Chondrocyte (in vitro differentiated cells): ENCODE measurements around the gene BDH1. TPM values are rescaled to one million over a fixed set of nuclear protein-coding genes. Genes with fewer than 3 reads are reported as not detected.

ENCODE experiments used
- DNase-seq: peaks from one replicate; pipeline ENCODE4 v3.0.0; 2021; ENCODE audit warnings: mixed read lengths, low spot score
- H3K27ac Mint-ChIP-seq: one replicate; pipeline ENCODE4 v1.8.0; 2021; ENCODE audit warnings: mild to moderate bottlenecking, moderate library complexity, mixed read lengths; ENCODE audit not compliant: unreplicated experiment
- H3K27me3 Mint-ChIP-seq: 2 replicates; pipeline ENCODE4 v1.8.0; 2021; ENCODE audit warnings: low read depth, mixed read lengths
- H3K36me3 Mint-ChIP-seq: 2 replicates; pipeline ENCODE4 v1.8.0; 2021; ENCODE audit warnings: low read depth, mixed read lengths
- H3K4me1 Mint-ChIP-seq: 2 replicates; pipeline ENCODE4 v1.8.0; 2021; ENCODE audit warnings: low read depth, mild to moderate bottlenecking, mixed read lengths
- H3K4me3 Mint-ChIP-seq: one replicate; pipeline ENCODE4 v1.8.0; 2021; ENCODE audit warnings: mild to moderate bottlenecking, moderate library complexity, mixed read lengths; ENCODE audit not compliant: unreplicated experiment
- H3K9me3 Mint-ChIP-seq: 2 replicates; pipeline ENCODE4 v1.8.0; 2021; ENCODE audit warnings: low read depth, mixed read lengths
- total RNA-seq: library from RNA; stranded (reverse); gene quantifications from 3 replicates; pipeline ENCODE4 v1.2.1, GENCODE V29; 2021
- TF ChIP-seq, protein P1 (sequence below): fragments of 200-600 bp; sonication (generic); IDR thresholded peaks from 2 replicates; pipeline ENCODE4 v1.5.0; 2021; ENCODE audit warnings: antibody characterized with exemption, mild to moderate bottlenecking, moderate library complexity

The BDH1 gene
- total RNA-seq, 1 donor from 2014 or later, result 8.4 TPM

DNA sequence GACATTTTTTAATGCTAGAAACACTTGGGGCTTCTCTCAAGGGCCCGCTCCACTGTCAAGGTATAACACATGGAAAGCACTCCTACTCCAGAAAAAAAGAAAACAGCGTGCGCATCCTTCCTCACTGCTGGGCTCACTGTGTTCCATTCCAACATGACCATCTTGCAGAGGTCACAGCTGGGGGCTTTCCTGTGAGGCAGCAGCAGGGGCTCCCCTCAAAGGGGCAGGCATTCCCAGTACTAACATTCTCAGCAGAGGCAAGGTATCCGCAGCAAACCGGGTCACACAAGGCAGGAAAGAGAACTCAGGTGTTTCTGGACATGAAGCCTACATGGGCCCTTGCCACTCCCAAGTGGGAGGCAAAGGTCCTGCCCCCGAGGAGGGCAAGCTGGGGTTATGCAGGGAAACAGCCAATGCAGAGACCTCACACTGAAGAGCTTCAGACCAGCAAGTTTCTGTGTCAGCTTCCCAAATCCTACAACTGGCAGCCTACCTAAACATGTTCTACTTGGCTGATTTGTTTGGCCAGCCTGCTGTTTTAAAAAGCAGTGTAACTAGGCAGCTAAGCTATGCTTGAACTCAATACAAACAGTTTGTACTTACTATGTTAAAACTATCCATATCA, 6.4 kb downstream of the BDH1 start:
- peaks cover 5% of the 10 kb centered on the region for H3K4me1 Mint-ChIP-seq
- no peaks in the 10 kb centered on the region for H3K27me3 Mint-ChIP-seq
- TF ChIP-seq, protein P1, sequence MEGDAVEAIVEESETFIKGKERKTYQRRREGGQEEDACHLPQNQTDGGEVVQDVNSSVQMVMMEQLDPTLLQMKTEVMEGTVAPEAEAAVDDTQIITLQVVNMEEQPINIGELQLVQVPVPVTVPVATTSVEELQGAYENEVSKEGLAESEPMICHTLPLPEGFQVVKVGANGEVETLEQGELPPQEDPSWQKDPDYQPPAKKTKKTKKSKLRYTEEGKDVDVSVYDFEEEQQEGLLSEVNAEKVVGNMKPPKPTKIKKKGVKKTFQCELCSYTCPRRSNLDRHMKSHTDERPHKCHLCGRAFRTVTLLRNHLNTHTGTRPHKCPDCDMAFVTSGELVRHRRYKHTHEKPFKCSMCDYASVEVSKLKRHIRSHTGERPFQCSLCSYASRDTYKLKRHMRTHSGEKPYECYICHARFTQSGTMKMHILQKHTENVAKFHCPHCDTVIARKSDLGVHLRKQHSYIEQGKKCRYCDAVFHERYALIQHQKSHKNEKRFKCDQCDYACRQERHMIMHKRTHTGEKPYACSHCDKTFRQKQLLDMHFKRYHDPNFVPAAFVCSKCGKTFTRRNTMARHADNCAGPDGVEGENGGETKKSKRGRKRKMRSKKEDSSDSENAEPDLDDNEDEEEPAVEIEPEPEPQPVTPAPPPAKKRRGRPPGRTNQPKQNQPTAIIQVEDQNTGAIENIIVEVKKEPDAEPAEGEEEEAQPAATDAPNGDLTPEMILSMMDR, result no peak
- no peak for DNase-seq
- no peak overlapping the region for H3K27ac Mint-ChIP-seq
- no peaks in the 10 kb centered on the region for H3K9me3 Mint-ChIP-seq
- no peaks in the 10 kb centered on the region for H3K36me3 Mint-ChIP-seq
- no peak overlapping the region for H3K4me3 Mint-ChIP-seq

DNA sequence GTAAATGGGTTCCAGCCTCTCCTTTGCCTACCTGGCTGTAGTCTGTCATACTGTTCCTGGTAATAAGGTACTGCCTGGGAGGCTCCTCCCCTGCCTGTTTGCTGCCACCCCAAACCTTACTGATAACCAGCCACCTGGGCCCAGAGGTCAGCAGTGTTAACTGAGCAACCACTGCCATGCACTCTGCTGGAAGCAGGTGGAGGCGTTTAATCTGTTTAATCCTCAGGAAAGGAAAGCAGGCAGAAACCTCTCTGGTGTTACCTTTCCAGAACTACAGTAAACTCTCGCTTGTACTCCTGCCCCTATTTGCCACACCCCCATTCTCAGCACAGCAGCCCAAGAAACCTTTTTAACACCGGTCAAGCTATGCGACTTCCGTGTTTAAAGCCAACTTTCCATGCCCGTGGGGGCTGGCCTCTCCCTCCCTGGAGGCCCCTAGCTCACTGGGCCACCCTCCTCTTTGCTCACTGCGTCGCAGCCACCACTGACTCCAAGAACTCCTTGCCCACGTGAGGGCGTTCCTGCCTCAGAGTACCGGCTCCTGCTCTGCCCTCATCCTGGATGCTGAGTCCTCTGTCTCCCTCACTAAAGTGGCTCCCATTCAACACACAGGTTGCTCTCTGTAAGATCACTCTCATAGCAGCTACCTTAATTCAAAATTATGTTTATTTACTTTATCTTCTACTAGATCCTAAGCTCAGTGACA, 8.3 kb downstream of the BDH1 start:
- Mint-ChIP-seq H3K27ac (no peak overlapping the region), H3K4me3 (no peak overlapping the region), H3K36me3 (peaks cover 3% of the 10 kb centered on the region), H3K9me3 (no peaks in the 10 kb centered on the region), H3K27me3 (no peaks in the 10 kb centered on the region), H3K4me1 (no peaks in the 10 kb centered on the region)
- DNase-seq, result no peak
- TF ChIP-seq, protein P1, result no peak

DNA sequence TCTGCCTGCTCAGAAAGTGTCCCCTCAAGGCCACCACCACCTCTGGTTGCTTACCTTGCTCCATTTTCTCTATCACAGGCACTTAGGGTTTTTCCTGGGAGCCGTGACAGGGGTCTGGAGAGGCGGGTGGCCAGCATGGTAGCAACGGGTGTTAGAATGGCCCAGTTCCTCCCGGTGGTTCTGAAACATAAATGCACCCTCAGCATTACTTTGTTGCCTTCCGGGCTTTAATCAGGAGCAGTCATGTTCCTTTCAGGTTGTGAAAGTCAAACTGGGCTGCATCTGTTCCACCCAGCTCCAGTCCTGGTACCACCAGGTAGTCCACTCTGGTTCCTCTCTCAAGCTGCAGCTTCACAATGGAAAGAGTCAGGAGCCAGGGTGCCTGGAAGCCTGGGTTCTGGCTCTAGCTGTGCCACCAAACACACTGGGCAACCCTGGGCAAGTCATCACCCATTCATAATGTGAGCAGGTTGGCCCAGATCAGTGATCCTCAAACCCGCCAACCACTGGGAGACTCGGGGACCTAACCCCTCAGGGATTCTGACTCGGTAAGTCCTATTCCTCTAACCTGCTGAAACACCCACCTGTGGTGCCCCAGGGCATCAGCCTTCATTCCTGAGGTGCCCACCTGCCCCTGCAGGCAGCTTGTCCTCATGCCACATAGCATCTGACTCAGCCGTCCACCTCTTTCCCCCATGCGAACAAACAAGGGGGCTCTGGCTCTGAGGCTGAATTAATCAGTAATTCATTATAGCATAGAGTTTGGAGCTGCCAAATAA, 9.3 kb downstream of the BDH1 start:
- H3K4me3 Mint-ChIP-seq, result no peak overlapping the region
- no peak overlapping the region for H3K27ac Mint-ChIP-seq
- peaks cover 4% of the 10 kb centered on the region for H3K4me1 Mint-ChIP-seq
- H3K36me3 Mint-ChIP-seq, result peaks cover 3% of the 10 kb centered on the region
- no peak for DNase-seq
- H3K9me3 Mint-ChIP-seq, result no peaks in the 10 kb centered on the region
- H3K27me3 Mint-ChIP-seq, result no peaks in the 10 kb centered on the region
- TF ChIP-seq, protein P1, result no peak

DNA sequence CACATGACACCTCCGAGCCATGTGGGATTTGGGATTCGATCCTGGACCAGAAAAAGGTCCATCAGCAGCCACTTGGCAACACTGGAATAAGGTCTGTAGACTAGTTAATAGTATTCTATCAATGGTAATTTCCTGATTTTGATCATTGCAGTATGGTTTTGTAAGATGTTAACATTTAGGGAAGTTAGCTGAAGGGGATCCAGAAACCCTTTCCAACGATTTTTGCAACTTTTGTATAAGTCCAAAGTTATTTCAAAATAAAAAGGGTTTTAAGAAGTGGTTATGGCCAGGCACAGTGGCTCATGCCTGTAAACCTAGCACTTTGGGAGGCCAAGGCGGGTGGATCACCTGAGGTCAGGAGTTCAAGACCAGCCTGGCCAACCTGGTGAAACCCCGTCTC, 10.2 kb downstream of the BDH1 start:
- TF ChIP-seq, protein P1, result no peak
- Mint-ChIP-seq H3K4me1 (peaks cover 4% of the 10 kb centered on the region), H3K36me3 (peaks cover 3% of the 10 kb centered on the region), H3K27ac (no peak overlapping the region), H3K9me3 (no peaks in the 10 kb centered on the region), H3K27me3 (no peaks in the 10 kb centered on the region), H3K4me3 (no peak overlapping the region)
- no peak for DNase-seq

DNA sequence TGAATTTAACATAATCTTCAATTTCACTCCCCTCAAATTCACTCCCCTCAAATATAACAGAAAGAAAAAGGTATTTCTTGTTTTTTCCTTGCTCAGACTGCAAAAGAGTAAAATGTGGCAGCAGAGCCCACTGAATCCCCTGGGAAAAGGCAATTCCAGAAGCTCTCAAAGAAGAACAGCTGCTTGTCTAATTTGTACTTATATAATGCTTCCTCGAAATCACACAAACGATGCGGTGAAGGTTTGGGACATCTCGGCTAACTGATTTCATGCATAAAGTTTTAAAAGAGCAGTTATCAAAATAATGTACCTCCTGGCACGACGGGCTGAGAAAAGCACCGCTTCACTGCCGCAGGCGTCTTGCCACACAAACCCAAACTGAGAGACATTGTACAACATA, 10.7 kb downstream of the BDH1 start:
- no peaks in the 10 kb centered on the region for H3K9me3 Mint-ChIP-seq
- no peak overlapping the region for H3K27ac Mint-ChIP-seq
- H3K36me3 Mint-ChIP-seq, result peaks cover 3% of the 10 kb centered on the region
- H3K4me1 Mint-ChIP-seq, result peaks cover 4% of the 10 kb centered on the region
- no peaks in the 10 kb centered on the region for H3K27me3 Mint-ChIP-seq
- TF ChIP-seq, protein P1, result no peak
- DNase-seq, result no peak
- H3K4me3 Mint-ChIP-seq, result no peak overlapping the region
